CD14-positive monocyte (primary cell): Measurements from ENCODE around the gene PLOD2. TPM values are rescaled to one million over a fixed set of nuclear protein-coding genes. Genes with fewer than 3 reads are reported as not detected.

Experiments
- DNase-seq, 3 donors: peaks; one replicate each; pipeline ENCODE4 v3.0.0-alpha.2; 2011 to 2022
- H2AFZ ChIP-seq: 2 replicates; pipeline ENCODE4 v1.6.0; 2012; ENCODE audit warnings: mild to moderate bottlenecking, low read depth, low read length, inconsistent platforms; ENCODE audit not compliant: insufficient read depth, poor library complexity, severe bottlenecking
- H3K27ac ChIP-seq, 2 donors: 1 replicate in 1 of 2; 2 replicates in 1 of 2; pipeline ENCODE4 v1.5.1; 2012 to 2013; ENCODE audit warnings: low read length in 2 of 2, control low read depth in 1 of 2, inconsistent platforms in 1 of 2, low read depth in 1 of 2, mild to moderate bottlenecking in 1 of 2
- H3K27me3 ChIP-seq, 2 donors: one replicate each; pipeline versions ENCODE4 v1.6.0 to v1.6.1; 2011 to 2013; ENCODE audit warnings: low read length in 2 of 2; ENCODE audit not compliant: control insufficient read depth in 2 of 2, insufficient read depth in 2 of 2
- H3K36me3 ChIP-seq, 2 donors: replicated peaks in 1 of 2; 1 replicate in 1 of 2; 2 replicates in 1 of 2; pipeline versions ENCODE4 v1.5.1 to v1.6.1; 2012 to 2013; ENCODE audit warnings: low read length in 2 of 2, control low read depth in 1 of 2, inconsistent platforms in 1 of 2, mild to moderate bottlenecking in 1 of 2; ENCODE audit not compliant: insufficient read depth in 2 of 2, control insufficient read depth in 1 of 2
- H3K4me1 ChIP-seq, 2 donors: 1 replicate in 1 of 2; 2 replicates in 1 of 2; pipeline versions ENCODE4 v1.5.1 to v1.6.1; 2012 to 2013; ENCODE audit warnings: low read length in 2 of 2, control low read depth in 1 of 2, inconsistent platforms in 1 of 2, mild to moderate bottlenecking in 1 of 2, moderate library complexity in 1 of 2; ENCODE audit not compliant: insufficient read depth in 2 of 2, control insufficient read depth in 1 of 2
- H3K4me2 ChIP-seq: replicated peaks from 2 replicates; pipeline ENCODE3; 2012; ENCODE audit warnings: low read length, moderate library complexity, mild to moderate bottlenecking; ENCODE audit not compliant: poor library complexity, severe bottlenecking; ENCODE audit errors: extremely low read depth
- H3K4me3 ChIP-seq, 3 experiments: fragments of 200-600 bp in 1 of 3; sonication (generic) in 1 of 3; replicated peaks in 1 of 3; 1 replicate in 2 of 3; 2 replicates in 1 of 3; pipeline ENCODE4 v1.5.1; 2011 to 2013; ENCODE audit warnings: low read length in 3 of 3, mild to moderate bottlenecking in 3 of 3, control low read depth in 2 of 3, low read depth in 2 of 3, inconsistent platforms in 1 of 3, moderate library complexity in 1 of 3
- H3K79me2 ChIP-seq: 2 replicates; pipeline ENCODE4 v1.6.0; 2012; ENCODE audit warnings: mild to moderate bottlenecking, control low read depth, inconsistent platforms, low read length, moderate library complexity; ENCODE audit not compliant: insufficient read depth
- H3K9ac ChIP-seq: 2 replicates; pipeline ENCODE4 v1.6.0; 2017; ENCODE audit warnings: low read length, mild to moderate bottlenecking; ENCODE audit not compliant: insufficient read depth, poor library complexity, severe bottlenecking
- H3K9me3 ChIP-seq, 2 donors: replicated peaks in 1 of 2; 1 replicate in 1 of 2; 2 replicates in 1 of 2; pipeline versions ENCODE4 v1.5.1 to v1.6.1; 2012 to 2013; ENCODE audit warnings: low read length in 2 of 2, control low read depth in 1 of 2; ENCODE audit not compliant: control insufficient read depth in 1 of 2, insufficient read depth in 1 of 2
- H4K20me1 ChIP-seq: 2 replicates; pipeline ENCODE4 v1.6.0; 2012; ENCODE audit warnings: mild to moderate bottlenecking, low read length, control low read depth, moderate library complexity; ENCODE audit not compliant: insufficient read depth
- H3K27ac Mint-ChIP-seq, 7 donors: one replicate each; pipeline ENCODE4 v1.8.0; 2020; ENCODE audit warnings: mild to moderate bottlenecking in 7 of 7, mixed read lengths in 7 of 7, moderate library complexity in 6 of 7, inconsistent platforms in 2 of 7
- H3K27me3 Mint-ChIP-seq, 3 donors: one replicate each; pipeline ENCODE4 v1.8.0; 2021 to 2022; ENCODE audit warnings: low read depth in 3 of 3, mild to moderate bottlenecking in 3 of 3, mixed read lengths in 3 of 3, moderate library complexity in 3 of 3, inconsistent platforms in 1 of 3
- H3K36me3 Mint-ChIP-seq, 2 donors: one replicate each; pipeline ENCODE4 v1.8.0; 2020; ENCODE audit warnings: mixed read lengths in 2 of 2, inconsistent platforms in 1 of 2, mild to moderate bottlenecking in 1 of 2
- H3K4me1 Mint-ChIP-seq: one replicate; pipeline ENCODE4 v1.8.0; 2020; ENCODE audit warnings: mild to moderate bottlenecking, mixed read lengths
- H3K4me3 Mint-ChIP-seq, 2 donors: one replicate each; pipeline ENCODE4 v1.8.0; 2020; ENCODE audit warnings: mild to moderate bottlenecking in 2 of 2, mixed read lengths in 2 of 2, moderate library complexity in 1 of 2
- H3K9me3 Mint-ChIP-seq, 7 donors: one replicate each; pipeline ENCODE4 v1.8.0; 2020 to 2022; ENCODE audit warnings: mixed read lengths in 7 of 7, mild to moderate bottlenecking in 6 of 7, moderate library complexity in 6 of 7, inconsistent platforms in 2 of 7
- CTCF ChIP-seq: fragments of 200-600 bp; IDR thresholded peaks from one replicate; pipeline ENCODE4 v1.8.0; 2022; ENCODE audit warnings: antibody characterized with exemption, mild to moderate bottlenecking
- WGBS: methylation state at CpG from one replicate; pipeline ENCODE4 v1.1.5; 2013; ENCODE audit warnings: missing lambda C conversion rate; ENCODE audit not compliant: insufficient coverage; 5-methylcytosine and 5-hydroxymethylcytosine counted together
- intact Hi-C, 2 donors: fragments of 100-400 bp; cut with micrococcal nuclease; formaldehyde crosslinking; loops; one replicate each; pipeline versions ENCODE4 v1.15.0 to v1.15.1; 2023
- polyA plus RNA-seq, 3 donors: library from polyadenylated mRNA; depleted of rRNA in 1 of 3; unstranded in 2 of 3; stranded (reverse) in 1 of 3; fragments of 300-500 nt in 2 of 3; fragments of >200 nt in 1 of 3; fragmentation: Illumina TruSeq in 2 of 3; gene quantifications; 1 replicate in 2 of 3; 2 replicates in 1 of 3; pipeline ENCODE4 v1.2.3, GENCODE V29; 2012 to 2021

PLOD2 gene
- polyA plus RNA-seq, 3 donors, result not detected

DNA sequence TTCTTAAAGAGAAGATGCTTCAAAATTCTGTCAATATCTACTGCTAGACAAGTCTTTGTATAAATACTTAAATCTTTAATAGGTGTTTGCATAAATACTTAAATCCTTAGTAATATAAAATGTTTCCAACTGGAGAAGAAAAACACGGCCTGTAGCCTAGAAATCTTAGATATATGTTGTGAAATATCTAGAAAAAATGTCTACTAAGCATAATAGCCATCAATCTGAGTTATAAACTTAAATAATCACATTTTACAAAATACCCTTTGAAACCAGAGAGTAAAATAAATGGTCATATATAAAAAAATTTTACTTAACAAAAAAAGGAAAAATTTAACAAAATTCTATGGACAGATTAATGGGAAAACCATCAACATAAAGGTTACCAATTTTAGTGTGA, 73.9 kb downstream of the PLOD2 start:
- no peaks in the 10 kb centered on the region for H3K4me1 ChIP-seq
- no peak overlapping the region for H3K4me3 Mint-ChIP-seq
- no peak overlapping the region for H3K27ac ChIP-seq
- no peaks in the 10 kb centered on the region for H3K36me3 Mint-ChIP-seq
- H3K27ac Mint-ChIP-seq, result no peak overlapping the region
- no peaks in the 10 kb centered on the region for H3K27me3 Mint-ChIP-seq
- no peaks in the 10 kb centered on the region for H3K27me3 ChIP-seq
- H3K36me3 ChIP-seq, result no peaks in the 10 kb centered on the region
- no CpG with 5 or more reads among the region's 1 CpG for WGBS
- H3K9me3 Mint-ChIP-seq, result peaks cover 0 to 3% (median 0%) of the 10 kb centered on the region in 7 donors
- no peak for DNase-seq
- no peaks in the 10 kb centered on the region for H3K9me3 ChIP-seq
- H3K4me3 ChIP-seq, result no peak overlapping the region
- H4K20me1 ChIP-seq, result no peaks in the 10 kb centered on the region
- TF ChIP-seq CTCF, result no peak
- H3K4me1 Mint-ChIP-seq, result no peaks in the 10 kb centered on the region
- intact Hi-C loops, result no loop called here
- no peak overlapping the region for H3K9ac ChIP-seq
- H3K79me2 ChIP-seq, result no peaks in the 10 kb centered on the region
- H2AFZ ChIP-seq, result no peak overlapping the region
- no peak overlapping the region for H3K4me2 ChIP-seq

GRCh38 chr3:146086211-146086610, 74.8 kb downstream of the PLOD2 start:
- DNase-seq, result no peak
- Histone ChIP-seq H3K9ac (no peak overlapping the region), H4K20me1 (no peaks in the 10 kb centered on the region), H3K4me1 (no peaks in the 10 kb centered on the region), H2AFZ (no peak overlapping the region), H3K4me3 (no peak overlapping the region), H3K79me2 (no peaks in the 10 kb centered on the region), H3K27me3 (no peaks in the 10 kb centered on the region), H3K9me3 (no peaks in the 10 kb centered on the region), H3K27ac (no peak overlapping the region), H3K36me3 (no peaks in the 10 kb centered on the region), H3K4me2 (no peak overlapping the region)
- H3K4me1 Mint-ChIP-seq, result no peaks in the 10 kb centered on the region
- no peak overlapping the region for H3K4me3 Mint-ChIP-seq
- no peaks in the 10 kb centered on the region for H3K27me3 Mint-ChIP-seq
- peaks cover 0 to 3% (median 0%) of the 10 kb centered on the region in 7 donors for H3K9me3 Mint-ChIP-seq
- no peak for TF ChIP-seq CTCF
- H3K27ac Mint-ChIP-seq, result no peak overlapping the region
- no CpG with 5 or more reads among the region's 3 CpGs for WGBS
- intact Hi-C loops, result no loop called here
- H3K36me3 Mint-ChIP-seq, result no peaks in the 10 kb centered on the region
